Measurements from ENCODE around the gene ALDH3A2.

The ALDH3A2 gene

DNA sequence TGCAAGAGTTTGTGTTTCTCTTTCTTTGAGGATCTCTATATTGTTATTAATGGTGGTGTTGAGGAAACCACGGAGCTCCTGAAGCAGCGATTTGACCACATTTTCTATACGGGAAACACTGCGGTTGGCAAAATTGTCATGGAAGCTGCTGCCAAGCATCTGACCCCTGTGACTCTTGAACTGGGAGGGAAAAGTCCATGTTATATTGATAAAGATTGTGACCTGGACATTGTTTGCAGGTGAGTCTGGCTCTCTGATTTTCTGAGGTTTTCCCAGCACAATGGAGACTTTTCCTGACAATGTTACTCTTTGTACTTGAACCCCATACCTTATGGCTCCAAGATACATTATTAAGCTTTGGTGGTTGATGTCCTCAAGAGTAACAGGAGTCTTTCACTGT is 7.8 kb downstream of the ALDH3A2 start (continued):
- no peak for TF ChIP-seq TCF4 (CRISPR knock-in tag; IDR thresholded peaks at IDR 0.05; ENCODE audit: borderline replicate concordance)

DNA sequence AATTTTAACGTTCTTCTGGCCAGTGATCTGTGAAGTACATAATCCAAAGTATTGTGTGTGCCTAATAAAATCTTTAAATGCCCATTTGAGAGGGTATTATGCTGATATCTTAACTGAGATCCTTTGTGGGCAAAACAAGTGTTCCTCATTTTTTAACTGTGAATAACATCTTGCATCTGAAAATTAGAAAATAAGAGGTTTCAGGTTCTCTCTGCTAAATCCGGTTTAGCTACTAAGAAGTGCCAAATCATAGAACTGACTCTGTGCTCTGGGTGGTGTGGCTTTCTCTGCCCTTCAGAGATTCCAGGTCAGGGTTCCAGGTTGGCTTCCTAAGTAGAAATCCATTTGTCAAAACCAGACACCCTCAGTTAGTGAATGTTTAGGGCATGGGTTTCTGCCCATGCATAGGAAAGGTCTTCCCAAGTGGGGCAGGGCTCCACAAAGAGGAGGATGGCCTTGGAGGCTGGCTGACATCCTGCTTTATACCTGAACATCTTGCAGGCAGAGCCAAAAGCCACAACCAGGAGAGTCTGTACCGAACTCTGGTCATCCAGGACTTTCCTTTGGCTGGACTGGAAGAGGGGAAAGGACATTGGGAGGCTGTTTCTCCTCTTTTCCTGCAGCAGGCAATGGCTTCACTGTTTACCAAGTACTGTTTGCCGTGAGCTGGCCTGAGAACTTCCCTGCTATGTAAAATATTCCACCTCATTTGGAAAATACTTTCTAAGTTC is 8.5 kb downstream of the ALDH3A2 start:
- no peak for ATAC-seq
- TF ChIP-seq PATZ1 (CRISPR knock-in tag; IDR thresholded peaks at IDR 0.05; ENCODE audit: borderline replicate concordance) (no peak), TCF4 (CRISPR knock-in tag; IDR thresholded peaks at IDR 0.05; ENCODE audit: borderline replicate concordance) (no peak), CREB5 (CRISPR knock-in tag; IDR thresholded peaks at IDR 0.05; ENCODE audit: low read depth) (no peak), RARB (CRISPR knock-in tag; IDR thresholded peaks at IDR 0.05) (no peak), SNAI2 (CRISPR knock-in tag; IDR thresholded peaks at IDR 0.05) (no peak), ESRRG (CRISPR knock-in tag; IDR thresholded peaks at IDR 0.05) (no peak), ZNF565 (CRISPR knock-in tag; conservative IDR thresholded peaks at IDR 0.05; ENCODE audit: low read depth) (no peak), TOX (CRISPR knock-in tag; IDR thresholded peaks at IDR 0.05; ENCODE audit: borderline replicate concordance) (no peak), ISL1 (CRISPR knock-in tag; IDR thresholded peaks at IDR 0.05) (no peak)

DNA sequence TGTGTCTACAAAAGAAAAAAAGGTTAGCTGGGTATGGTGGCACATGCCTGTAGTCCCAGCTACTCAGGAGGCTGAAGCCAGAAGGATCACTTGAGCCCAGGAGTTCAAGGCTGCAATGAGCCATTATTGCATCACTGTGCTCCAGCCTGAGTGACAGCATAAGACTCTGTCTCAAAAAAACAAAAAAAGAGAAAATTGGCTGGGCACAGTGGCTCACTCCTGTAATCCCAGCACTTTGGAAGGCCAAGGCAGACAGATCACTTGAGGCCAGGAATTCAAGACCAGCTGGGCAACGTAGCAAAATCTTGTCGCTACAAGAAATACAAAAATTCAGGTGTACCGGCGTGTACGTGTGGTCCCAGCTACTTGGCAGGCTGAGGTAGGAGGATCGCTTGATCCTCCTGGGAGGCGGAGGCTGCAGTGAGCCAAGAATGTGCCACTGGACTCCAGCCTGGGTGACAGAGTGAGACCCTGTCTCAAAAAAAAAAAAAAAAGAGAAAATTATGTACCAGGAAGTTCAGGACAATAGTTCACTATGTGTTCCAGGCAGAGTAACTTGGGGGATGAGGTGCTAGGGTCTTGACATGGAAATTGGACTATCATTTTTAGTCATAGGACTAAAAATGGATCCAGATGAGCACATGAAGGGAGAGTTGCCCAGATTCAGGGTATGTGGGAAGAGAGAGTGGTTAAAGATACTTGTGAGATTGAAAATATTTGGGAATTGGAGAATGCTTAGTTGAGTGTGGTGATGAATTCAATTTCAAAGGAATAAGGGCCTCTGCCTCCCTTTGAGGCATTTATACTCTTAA is 11.0 kb downstream of the ALDH3A2 start:
- no peak for ATAC-seq
- TF ChIP-seq, protein P1, sequence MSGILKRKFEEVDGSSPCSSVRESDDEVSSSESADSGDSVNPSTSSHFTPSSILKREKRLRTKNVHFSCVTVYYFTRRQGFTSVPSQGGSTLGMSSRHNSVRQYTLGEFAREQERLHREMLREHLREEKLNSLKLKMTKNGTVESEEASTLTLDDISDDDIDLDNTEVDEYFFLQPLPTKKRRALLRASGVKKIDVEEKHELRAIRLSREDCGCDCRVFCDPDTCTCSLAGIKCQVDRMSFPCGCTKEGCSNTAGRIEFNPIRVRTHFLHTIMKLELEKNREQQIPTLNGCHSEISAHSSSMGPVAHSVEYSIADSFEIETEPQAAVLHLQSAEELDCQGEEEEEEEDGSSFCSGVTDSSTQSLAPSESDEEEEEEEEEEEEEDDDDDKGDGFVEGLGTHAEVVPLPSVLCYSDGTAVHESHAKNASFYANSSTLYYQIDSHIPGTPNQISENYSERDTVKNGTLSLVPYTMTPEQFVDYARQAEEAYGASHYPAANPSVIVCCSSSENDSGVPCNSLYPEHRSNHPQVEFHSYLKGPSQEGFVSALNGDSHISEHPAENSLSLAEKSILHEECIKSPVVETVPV (CRISPR knock-in tag; IDR thresholded peaks at IDR 0.05) = no peak

DNA sequence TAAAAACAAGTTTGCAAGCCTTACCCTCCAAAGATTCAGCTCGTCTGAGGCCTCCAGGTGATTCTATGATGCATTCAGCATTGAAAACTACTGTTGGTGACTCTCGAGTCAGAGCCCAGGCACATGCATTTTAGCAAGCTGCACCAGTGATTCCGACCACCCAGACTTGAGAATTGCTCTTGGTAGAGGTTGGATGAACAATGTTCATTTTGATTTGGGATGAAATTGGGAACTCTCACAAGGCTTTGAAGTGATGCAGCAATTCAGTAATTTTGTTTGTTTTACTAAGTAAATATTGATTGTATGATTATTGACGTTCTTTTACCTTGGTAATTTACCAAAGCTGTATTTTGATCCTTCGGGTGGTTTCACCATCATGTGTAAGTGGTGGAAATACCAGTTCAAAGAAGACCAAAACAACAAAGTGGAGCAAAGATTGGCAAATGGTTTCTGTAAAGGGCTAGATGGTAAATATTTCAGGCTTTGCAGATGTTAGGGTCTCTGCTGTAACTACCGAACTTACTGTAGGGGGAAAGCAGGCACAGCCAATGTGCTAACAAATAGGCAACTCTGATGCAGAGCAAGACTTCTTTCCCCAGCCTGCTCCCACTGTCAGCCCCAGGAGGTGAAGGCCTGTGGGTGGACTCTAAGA is 11.8 kb downstream of the ALDH3A2 start:
- TF ChIP-seq ZC3H10 (CRISPR knock-in tag; IDR thresholded peaks at IDR 0.05) (no peak), ZNF70 (CRISPR knock-in tag; IDR thresholded peaks at IDR 0.05) (no peak), ESRRG (CRISPR knock-in tag; IDR thresholded peaks at IDR 0.05) (no peak), ZFP30 (CRISPR knock-in tag; IDR thresholded peaks at IDR 0.05) (no peak), CSDC2 (CRISPR knock-in tag; IDR thresholded peaks at IDR 0.05) (no peak), TOX (CRISPR knock-in tag; IDR thresholded peaks at IDR 0.05; ENCODE audit: borderline replicate concordance) (no peak), PPARA (CRISPR knock-in tag; IDR thresholded peaks at IDR 0.05; ENCODE audit: borderline replicate concordance) (no peak)

GRCh38 chr17:19661121-19661520 is 12.6 kb downstream of the ALDH3A2 start:
- TF ChIP-seq TCF4 (CRISPR knock-in tag; IDR thresholded peaks at IDR 0.05; ENCODE audit: borderline replicate concordance) = no peak
- TF ChIP-seq, protein P2, sequence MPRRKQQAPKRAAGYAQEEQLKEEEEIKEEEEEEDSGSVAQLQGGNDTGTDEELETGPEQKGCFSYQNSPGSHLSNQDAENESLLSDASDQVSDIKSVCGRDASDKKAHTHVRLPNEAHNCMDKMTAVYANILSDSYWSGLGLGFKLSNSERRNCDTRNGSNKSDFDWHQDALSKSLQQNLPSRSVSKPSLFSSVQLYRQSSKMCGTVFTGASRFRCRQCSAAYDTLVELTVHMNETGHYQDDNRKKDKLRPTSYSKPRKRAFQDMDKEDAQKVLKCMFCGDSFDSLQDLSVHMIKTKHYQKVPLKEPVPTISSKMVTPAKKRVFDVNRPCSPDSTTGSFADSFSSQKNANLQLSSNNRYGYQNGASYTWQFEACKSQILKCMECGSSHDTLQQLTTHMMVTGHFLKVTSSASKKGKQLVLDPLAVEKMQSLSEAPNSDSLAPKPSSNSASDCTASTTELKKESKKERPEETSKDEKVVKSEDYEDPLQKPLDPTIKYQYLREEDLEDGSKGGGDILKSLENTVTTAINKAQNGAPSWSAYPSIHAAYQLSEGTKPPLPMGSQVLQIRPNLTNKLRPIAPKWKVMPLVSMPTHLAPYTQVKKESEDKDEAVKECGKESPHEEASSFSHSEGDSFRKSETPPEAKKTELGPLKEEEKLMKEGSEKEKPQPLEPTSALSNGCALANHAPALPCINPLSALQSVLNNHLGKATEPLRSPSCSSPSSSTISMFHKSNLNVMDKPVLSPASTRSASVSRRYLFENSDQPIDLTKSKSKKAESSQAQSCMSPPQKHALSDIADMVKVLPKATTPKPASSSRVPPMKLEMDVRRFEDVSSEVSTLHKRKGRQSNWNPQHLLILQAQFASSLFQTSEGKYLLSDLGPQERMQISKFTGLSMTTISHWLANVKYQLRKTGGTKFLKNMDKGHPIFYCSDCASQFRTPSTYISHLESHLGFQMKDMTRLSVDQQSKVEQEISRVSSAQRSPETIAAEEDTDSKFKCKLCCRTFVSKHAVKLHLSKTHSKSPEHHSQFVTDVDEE (CRISPR knock-in tag; IDR thresholded peaks at IDR 0.05) = no peak
- no peak for ATAC-seq

More for the DNA sequence above, 11.8 kb downstream of the ALDH3A2 start:
- ATAC-seq = no peak

Measured in SK-N-SH treated with all-trans-retinoic acid at 6 μM for 48 hours (cell line).